HG03066 (cell line): ENCODE data around the gene SLC6A6.
"Not testable (repeated sequence)": the region's sequence is repeated elsewhere in the genome, so short reads cannot be mapped to it uniquely, and the experiment has no call there.

Source experiments
- ATAC-seq: cut with Tn5 transposase; IDR thresholded peaks from one replicate; pipeline ENCODE4 v1.9.1; 2021; ENCODE audit warnings: low read depth; ENCODE audit not compliant: unreplicated experiment

Gene SLC6A6

DNA sequence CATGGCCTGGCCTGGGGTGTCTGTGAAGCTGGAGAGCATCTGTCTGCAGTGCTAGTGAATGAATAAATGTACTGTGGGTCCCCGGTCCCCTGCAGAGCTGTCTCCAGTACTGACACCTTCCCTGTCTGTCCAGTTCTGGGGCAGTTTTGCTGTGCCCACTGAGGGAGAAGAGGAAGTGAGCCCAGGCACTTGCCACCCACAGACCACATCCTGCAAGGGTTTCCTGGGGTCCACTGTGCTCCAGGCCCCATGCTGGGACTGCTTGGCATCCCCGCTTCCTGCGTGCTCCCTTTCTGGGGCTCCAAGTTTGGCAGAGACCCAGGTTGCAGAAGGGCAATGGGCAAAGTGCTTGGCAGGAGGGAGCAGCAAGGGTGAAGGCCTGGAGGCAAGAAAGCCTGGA, 4.9 kb upstream of the SLC6A6 start:
- no peak for ATAC-seq

- ATAC-seq = no peak
Measured at GRCh38 chr3:14397940-14398796, 4.2 kb upstream of the SLC6A6 start.

- no peak for ATAC-seq
Measured at GRCh38 chr3:14398797-14399106, 3.7 kb upstream of the SLC6A6 start.

DNA sequence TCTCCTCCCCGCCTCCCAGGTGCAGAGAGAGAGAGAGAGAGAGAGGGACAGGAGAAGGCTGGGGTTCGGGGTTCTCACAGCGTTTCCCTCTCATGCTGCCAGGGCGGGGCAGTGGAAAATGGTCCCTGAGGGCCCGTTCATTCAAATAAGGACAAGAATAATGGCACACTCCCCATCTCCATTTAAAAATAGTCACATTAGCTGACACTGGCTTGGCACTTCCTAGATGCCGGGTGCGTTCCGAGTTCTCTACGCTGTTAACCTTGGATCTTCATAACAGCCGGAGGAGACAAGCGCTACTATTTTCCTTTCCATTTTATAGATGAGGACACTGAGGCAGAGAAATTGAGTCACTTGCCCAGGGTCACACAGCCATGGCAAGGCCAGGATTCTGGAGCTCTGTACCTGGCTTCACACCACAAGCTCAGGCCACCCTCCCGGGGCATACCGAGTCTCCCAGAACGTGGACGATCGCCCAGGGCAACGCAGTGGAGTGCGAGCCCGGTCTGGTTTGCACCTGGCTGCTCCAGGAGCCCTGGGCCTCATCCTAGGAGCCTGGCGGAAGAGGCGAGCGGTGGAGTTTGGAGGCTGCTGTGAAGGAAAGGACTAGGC, 608 bp upstream of the SLC6A6 start:
- no peak for ATAC-seq

- ATAC-seq = no peak
Measured at GRCh38 chr3:14403619-14404155, 1.3 kb downstream of the SLC6A6 start.

- no peak for ATAC-seq
Measured at GRCh38 chr3:14404186-14404585, 1.8 kb downstream of the SLC6A6 start.

- ATAC-seq = no peak
Measured at GRCh38 chr3:14404631-14405359, 2.4 kb downstream of the SLC6A6 start.

GRCh38 chr3:14405360-14406238, 3.2 kb downstream of the SLC6A6 start:
- no peak for ATAC-seq

DNA sequence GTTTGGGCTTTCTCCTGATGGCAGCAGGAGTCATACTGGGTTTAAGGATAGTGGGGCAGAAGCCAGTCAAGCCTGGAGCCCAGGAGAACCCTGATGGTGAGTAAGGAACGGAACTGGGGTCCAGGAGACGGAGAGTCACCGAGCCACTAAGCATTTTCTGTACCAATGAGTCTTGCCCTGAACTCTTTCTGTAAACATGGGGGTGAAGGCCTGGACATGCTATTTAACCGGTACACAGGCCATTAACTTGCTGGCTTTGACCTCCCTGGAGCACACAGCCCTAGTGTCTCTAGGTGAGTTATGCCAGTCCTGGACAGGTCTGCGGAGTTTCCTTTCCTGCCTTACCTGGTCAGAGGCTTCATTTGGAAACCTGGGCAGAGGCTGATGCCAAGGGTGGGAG, 3.9 kb downstream of the SLC6A6 start:
- ATAC-seq = no peak

GRCh38 chr3:14406766-14407165, 4.4 kb downstream of the SLC6A6 start:
- no peak for ATAC-seq

- no peak for ATAC-seq
Measured at GRCh38 chr3:14407203-14407602, 4.8 kb downstream of the SLC6A6 start.

- not testable (repeated sequence) for ATAC-seq
Measured at GRCh38 chr3:14409779-14410063, 7.3 kb downstream of the SLC6A6 start.

GRCh38 chr3:14410106-14410502, 7.7 kb downstream of the SLC6A6 start:
- no peak for ATAC-seq

DNA sequence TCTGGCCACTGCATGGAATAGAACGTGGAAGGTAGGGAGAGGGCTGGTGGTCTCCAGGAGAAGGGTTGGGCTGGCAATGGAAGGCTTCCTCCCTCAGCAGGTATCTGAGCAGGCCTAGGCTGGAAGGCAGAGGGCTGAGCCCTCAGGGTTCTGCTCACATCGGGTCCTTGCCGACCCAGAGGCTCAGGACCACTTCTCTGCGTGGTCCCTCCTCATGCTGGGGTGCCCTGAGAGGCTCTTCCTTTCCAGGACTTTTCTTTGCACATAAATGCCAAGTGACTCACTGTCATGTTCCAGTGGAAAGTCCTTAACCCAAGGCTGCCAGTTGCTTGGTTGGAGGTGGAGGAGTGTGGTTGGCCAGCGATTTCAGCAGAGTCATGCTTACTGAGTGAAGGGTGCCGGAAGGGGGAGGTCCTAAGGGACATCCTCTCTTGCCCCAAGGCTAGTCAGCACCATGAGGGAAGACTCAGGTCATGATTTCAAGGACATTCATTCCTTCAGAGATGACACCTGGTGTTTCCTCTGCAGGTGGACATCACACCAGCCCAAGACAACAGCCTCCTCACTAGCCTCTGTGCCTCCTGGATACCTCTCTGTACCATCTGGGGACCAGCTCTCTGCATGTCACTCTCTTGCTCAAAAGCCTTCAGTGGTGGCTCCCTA, 8.2 kb downstream of the SLC6A6 start:
- no peak for ATAC-seq

- no peak for ATAC-seq
Measured at GRCh38 chr3:14411166-14411526, 8.7 kb downstream of the SLC6A6 start.

DNA sequence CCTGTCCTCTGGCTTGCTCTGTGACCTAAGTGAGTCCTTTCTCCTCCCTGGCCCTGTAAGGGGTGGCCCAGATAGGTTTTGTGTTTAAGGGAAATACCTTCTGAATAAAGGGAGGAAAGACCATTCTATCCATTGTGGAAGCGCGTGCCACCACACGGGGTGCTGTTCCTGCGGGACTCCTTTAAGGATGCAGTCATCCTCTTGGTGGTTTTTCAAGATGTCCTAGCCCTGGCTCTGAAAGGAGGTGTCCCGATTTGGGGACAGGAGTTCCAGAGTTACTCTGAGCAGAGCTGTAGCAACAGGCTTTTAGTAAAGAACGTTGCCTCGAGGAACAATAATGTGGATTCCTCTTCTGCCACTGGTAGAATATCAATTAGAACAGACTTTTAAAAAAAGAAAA, 9.6 kb downstream of the SLC6A6 start:
- no peak for ATAC-seq

- no peak for ATAC-seq
Measured at GRCh38 chr3:14412831-14413380, 10.5 kb downstream of the SLC6A6 start.

DNA sequence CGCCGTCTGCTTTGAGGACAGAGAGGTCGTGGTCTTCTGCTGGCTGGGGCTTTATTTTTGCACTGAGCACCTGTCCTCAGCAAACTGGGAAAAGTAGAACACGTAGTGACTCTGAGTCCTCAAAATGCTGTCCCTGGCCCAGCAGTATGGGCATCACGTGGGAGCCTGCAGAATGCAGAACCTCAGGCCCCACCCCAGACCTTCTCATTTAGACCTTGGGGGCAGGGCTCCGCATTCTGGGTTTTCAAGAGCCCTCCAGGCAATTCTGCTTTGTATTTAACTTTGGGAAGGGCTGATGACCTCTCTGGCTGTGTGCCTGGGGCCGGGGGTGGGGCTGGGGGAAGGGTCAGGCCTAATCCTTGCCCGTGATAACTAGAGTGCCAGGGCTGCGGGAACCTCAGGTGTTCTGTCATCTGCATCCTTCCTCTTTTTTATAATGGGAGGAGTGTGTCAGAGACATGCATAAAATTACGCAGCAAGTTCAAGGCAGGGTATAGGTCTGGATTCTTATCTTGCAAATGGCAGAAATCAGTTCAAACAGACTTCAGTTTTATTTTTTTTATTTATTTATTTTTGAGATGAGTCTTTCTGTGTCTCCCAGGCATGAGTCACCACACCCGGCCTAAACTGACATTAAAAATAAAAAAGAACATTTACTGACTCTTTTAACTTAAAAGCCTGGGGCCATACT, 11.1 kb downstream of the SLC6A6 start:
- no peak for ATAC-seq

DNA sequence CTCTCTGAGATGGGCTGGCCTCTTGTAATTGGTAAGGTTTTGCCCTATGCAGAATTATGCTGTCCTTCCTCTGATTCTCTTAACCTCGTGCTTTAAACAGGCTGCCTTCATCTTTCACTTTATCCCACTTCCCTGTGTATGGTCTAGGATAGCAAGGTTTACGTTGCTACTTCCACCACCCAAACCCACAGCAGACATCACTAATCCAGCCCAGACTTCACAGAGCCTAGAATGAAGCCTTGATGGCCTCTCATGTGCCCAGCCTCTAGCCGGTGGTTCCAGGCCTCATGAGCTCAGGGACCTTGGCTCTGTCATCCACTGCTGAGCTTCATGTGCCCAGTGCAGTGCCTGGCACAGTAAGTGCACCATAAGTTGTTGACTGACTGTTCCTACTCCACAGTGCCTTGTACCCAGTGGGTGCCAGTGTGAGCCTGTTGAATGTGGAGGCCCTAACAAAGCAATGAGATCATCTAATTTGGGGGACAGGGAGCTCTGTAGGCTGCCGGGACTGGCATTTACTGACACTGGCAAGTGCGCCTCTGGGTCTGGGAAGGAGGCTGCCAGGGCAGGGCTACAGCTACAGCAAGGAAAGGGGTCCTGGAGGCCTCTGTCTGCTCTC, 12.5 kb downstream of the SLC6A6 start:
- ATAC-seq = no peak
